AG10803 (cell line): ENCODE measurements around the gene CDS1.
A peak's percentile ranks its signal among the peaks of the same experiment; 100 is the strongest.

Experiments
- DNase-seq: peaks from one replicate; pipeline ENCODE4 v3.0.0; 2010; ENCODE audit warnings: low read depth
- H3K4me3 ChIP-seq: 2 replicates; pipeline ENCODE4 v1.5.1; 2011; ENCODE audit warnings: mild to moderate bottlenecking, low read length, control low read depth
- TF ChIP-seq, protein P1 (sequence below): conservative IDR thresholded peaks from 2 replicates; pipeline ENCODE4 v1.5.1; 2011; ENCODE audit warnings: mild to moderate bottlenecking, low read length, control low read depth, inconsistent platforms

The CDS1 gene

DNA sequence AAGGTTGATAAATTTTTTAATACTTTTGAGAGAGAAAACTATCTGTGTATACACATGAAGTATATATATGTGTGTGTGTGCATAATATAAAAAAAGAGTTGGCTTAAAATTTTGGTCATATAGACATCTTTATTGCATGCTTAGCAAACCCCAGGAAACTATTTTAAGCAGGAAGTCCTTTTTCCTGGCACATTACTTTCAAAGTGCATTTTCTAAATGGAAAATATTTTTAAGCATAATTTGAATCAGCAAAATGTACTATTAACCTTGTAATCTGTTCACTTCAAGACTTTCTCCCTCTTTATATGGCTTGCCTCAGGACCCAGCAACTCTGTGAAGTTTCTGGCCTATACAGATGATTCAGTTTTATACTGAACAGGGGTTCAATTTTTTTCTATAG, 106.3 kb downstream of the CDS1 start:
- DNase-seq = no peak
- H3K4me3 ChIP-seq = no peak overlapping the region
- TF ChIP-seq, protein P1, sequence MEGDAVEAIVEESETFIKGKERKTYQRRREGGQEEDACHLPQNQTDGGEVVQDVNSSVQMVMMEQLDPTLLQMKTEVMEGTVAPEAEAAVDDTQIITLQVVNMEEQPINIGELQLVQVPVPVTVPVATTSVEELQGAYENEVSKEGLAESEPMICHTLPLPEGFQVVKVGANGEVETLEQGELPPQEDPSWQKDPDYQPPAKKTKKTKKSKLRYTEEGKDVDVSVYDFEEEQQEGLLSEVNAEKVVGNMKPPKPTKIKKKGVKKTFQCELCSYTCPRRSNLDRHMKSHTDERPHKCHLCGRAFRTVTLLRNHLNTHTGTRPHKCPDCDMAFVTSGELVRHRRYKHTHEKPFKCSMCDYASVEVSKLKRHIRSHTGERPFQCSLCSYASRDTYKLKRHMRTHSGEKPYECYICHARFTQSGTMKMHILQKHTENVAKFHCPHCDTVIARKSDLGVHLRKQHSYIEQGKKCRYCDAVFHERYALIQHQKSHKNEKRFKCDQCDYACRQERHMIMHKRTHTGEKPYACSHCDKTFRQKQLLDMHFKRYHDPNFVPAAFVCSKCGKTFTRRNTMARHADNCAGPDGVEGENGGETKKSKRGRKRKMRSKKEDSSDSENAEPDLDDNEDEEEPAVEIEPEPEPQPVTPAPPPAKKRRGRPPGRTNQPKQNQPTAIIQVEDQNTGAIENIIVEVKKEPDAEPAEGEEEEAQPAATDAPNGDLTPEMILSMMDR = no peak

DNA sequence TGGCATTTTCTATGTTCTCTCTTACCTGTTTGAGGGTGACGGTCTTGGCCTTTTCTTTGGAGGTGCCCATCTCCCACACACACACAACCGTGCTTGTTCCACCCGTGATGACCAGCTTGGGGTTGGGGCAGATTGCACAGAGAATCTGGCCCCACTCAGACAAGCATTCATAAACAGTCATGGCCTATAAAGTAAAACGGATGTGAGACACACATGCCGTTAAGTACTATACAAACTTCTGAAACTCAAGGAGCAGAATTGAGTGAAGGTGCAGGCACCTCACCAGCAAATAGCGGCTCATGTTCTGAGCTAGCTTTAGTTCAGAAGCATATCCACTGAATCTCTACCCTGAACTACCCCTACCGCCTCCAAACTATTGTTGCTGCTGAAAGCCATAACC, 107.6 kb downstream of the CDS1 start:
- DNase-seq = no peak
- TF ChIP-seq, protein P1 = no peak
- no peak overlapping the region for H3K4me3 ChIP-seq

DNA sequence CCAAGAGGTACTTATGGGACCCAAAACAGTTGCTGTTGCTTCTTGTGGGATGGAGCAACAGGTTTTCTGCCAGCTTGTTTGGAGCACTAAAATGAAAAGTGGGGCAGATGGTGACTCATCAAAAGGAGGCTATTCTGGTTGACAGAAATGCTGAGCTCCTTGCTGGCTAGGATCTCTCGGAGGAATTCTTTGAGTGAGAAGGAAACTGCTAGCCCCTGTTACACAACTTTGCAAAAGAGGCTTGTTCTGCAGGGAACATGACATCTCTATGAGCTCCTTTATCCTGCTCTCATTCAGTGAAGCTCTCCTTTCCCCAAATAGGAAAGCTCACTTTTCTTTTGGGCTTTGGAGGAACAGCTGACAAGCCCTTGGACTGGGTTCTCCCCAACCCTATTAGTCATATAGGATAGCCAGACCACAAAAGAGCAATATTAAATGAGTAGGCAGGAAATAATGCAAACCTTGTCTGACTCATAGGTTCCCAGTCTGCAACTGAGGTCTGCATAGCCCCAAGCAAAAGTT, 108.3 kb downstream of the CDS1 start:
- DNase-seq = peak; percentile 91
- TF ChIP-seq, protein P1 = no peak
- H3K4me3 ChIP-seq = no peak overlapping the region

DNA sequence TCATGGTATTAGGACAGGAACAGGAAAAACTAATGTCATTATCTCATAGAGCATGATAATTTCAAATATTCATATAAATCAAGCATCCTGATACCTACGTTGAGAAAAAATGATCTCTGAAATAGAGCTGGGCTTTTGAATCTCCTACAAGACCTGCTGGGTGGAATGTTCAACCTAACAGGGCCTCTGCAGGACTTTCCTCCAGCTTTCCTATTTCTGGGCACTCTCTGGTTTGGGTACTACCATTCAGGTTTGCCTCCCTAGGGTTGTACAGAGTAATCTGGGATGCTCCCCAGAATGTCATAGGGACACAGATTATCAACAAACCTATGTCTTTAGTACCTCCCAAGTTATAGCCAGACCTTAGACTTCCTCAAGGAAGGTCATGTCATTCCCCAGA, 108.9 kb downstream of the CDS1 start:
- no peak for DNase-seq
- H3K4me3 ChIP-seq = no peak overlapping the region
- TF ChIP-seq, protein P1 = no peak

DNA sequence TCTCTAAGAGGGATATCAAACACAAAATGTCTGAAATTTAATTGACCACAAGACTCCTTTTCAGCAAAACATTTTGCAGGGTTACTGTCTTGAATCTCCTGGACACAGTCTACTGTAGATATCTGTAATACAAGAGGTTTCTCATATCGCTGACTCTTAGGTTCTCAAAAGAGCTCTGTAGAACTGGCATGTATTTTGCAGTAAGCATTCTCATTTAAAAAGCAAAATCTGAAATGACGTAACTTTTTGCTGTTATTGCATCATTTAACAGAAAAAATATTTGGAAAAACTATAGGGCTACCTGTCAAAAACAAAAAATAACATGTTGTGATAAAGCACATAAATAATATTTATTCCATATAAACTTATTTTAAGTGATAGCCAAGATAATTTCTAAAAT, 114.2 kb downstream of the CDS1 start:
- TF ChIP-seq, protein P1 = no peak
- H3K4me3 ChIP-seq = no peak overlapping the region
- DNase-seq = no peak

DNA sequence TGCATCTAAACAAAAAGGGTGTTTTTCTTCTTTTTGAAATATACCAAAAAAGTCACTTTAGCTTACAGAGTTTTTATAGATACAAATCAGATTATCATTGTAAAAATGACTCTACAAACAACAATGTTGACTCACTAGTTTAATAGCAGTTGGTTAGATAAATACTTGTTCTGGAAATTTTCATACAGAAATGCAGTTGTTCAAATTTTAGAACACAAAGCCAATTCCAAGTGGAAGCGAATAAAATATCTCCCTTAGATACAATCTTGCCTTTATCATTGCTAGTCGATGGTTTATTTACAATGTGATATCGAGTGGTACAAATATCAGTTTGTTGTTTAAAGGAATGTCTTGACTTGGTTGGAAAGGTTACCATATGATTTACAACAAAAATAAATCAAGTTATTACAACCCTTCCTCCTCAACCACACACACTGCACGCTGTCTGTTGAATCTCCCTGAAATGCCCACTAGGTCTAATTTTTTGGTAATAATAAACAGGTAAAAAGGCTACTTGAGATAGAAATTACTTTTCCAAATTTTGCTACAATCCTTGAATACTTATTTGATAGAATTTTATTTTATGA, 114.8 kb downstream of the CDS1 start:
- TF ChIP-seq, protein P1 = no peak
- no peak overlapping the region for H3K4me3 ChIP-seq
- DNase-seq = no peak

DNA sequence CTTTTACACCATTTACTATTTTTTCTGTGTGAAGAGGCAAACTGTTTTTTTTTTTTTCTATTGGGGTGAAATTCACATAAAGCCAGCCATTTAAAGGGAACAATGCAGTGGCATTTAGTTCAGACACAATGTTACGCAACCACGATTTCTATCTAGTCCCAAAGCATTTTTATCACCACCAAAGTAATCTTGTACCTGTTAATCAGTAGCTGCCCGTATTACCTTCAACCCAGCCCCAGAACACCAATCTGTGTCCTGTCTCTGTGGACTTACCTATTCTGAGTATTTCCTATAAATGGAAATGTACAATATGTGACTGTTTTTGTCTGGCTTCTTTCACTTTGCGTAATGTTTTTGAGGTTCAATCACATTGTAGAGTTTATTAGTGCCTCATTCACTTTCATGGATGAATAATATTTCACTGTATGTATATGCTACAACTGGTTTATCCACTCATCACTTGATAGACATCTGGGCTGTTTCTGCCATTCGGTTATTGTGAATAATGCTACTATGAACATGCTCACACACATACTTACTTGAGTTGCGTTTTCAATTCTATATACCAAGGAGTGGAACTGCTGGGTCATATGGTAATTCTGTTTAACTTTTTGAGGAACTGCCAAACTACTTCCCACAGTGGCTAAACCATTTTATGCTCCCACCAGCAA, 116.2 kb downstream of the CDS1 start:
- TF ChIP-seq, protein P1 = no peak
- no peak for DNase-seq

More for the DNA sequence above, 116.2 kb downstream of the CDS1 start:
- no peak overlapping the region for H3K4me3 ChIP-seq
